SHP77 (cell line): ENCODE measurements around the gene DNAJC25.

Source experiments
- DNase-seq, 2 experiments: peaks; one replicate each; lab custom pipeline; 2025; lab: John Stamatoyannopoulos, UW

The DNAJC25 gene

GRCh38 chr9:111627260-111627963 lies 3.7 kb upstream of the DNAJC25 start:
- DNase-seq: peak; percentile 1 to 17

- DNase-seq: no peak
These were observed 2.7 kb upstream of the DNAJC25 start for GRCh38 chr9:111628411-111628810.

DNA sequence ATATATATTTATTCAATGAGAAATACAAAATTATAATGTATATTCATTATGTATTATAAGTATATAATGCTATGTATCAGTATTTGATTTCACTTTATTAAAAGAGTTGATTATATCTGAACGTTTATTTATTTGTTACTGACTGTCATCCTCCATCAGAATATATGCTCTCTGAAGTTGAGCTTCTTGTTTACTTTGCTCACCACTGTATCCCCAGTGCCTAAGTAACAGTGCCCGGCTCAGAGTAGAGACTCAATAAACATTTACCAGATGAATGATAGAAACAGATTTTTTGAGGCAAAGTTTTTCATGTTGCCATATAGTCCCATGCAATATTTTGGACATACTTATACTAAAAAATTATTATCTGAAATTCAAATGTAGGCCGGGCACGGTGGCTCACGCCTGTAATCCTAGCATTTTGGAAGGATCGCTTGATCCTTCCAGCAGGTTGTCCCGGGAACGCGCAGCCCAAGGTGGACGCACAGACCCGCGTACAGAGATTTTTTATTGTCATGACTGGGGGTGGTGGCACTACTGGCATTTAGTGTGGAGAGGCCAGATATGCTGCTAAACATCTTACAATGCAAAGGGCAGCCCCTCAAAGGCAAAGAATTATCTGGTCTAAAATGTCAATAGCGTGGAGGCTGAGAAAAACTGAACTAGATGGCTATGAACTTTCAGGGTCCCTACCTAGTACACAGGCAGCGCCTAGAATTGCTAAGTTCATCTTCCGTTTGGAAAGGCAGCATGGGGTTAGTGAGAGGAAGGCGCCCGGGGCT lies 761 bp upstream of the DNAJC25 start:
- DNase-seq: no peak

DNA sequence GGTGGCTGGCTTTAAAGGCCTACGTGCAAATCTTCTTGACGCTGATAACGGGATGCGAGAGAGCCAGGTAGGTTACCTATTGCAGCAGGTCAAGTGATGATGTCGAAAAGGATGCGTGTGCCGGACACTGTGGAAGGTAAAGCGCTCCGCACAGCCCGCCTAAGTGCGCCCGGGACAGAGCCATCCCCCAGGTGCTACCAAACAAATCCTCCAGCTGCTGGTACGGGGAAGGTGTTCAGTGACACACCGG lies 245 bp upstream of the DNAJC25 start:
- no peak for DNase-seq

DNA sequence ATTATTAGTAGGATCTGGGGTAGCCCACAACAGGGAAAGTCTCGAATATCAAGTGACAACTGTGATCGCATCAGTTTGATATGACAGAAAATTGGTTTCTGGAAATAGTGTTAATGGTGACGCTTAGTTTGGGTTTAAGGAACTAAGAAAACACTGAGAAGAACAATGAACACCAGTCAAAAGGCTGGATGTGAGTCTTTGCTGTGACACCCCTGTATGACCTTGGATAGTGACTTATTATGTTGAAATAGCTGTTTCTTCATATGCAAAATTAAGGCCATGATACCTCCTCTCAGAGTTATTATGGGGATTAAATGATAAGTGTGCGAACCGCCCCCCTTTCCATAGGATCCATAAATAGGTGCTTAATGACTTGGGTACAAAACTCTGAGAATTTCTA lies 926 bp downstream of the DNAJC25 start:
- no peak for DNase-seq

- no peak for DNase-seq
These were observed 1.7 kb downstream of the DNAJC25 start for GRCh38 chr9:111632695-111633388.

GRCh38 chr9:111633389-111633736 lies 2.2 kb downstream of the DNAJC25 start:
- no peak for DNase-seq

DNA sequence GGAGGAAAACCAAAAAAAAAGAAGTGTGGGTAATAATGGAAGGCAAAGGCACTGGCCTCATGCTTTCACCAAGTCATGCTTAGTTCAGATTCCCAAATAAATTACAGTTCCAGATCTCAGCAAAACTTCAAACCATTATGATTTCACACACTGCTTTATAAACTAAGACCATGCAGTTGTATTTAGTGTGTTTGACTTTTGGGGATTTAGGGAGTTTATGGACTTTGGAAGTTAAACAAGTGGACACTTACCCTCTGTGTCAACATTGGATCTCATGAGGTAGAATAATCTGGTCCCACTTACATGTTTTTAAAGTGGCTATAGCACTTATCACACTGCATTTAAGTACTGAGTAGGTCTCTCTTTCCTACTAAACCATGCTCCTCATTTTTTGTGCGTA lies 3.7 kb downstream of the DNAJC25 start:
- DNase-seq: no peak

- DNase-seq: no peak
These were observed 6.4 kb downstream of the DNAJC25 start for GRCh38 chr9:111637421-111637950.

GRCh38 chr9:111644195-111644772 lies 13.2 kb downstream of the DNAJC25 start:
- no peak for DNase-seq

DNA sequence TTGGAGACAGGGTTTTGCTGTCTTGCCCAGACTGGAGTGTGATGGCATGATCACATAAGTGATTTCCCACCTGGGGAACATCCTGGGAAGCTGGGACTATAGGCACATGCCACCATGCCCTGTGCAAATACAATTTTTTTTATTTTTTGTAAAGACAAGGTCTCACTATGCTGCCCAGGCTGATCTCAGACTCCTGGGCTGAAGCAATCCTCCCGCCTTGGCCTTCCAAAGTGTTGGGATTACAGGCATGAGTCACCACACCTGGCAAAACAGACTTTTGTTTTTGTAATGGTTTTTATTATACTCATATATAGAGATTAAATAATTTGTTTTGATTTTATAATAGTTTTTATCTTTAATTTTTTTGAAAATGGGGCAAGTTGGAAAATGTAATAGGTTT lies 14.7 kb downstream of the DNAJC25 start:
- no peak for DNase-seq

DNA sequence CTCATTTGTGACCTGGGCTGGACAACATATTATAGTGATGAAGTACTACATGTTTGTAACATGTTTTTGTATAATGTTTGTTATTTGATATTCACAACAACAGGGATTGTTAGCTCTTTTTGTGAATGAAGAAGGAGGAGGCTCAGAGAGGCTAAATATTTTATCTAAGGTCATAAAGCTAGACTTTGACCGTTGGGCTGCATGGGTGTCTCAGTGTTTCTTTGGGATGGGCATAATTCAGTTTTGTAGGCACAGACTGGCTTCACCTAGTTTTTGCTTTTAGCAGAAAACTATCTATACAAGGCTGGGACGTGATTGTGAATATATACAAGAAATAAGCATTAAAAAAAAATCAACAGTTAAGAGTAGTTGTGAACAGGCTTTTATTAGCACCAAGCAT lies 15.3 kb downstream of the DNAJC25 start:
- DNase-seq: no peak

- no peak for DNase-seq
These were observed 16.9 kb downstream of the DNAJC25 start for GRCh38 chr9:111648066-111648465.

DNA sequence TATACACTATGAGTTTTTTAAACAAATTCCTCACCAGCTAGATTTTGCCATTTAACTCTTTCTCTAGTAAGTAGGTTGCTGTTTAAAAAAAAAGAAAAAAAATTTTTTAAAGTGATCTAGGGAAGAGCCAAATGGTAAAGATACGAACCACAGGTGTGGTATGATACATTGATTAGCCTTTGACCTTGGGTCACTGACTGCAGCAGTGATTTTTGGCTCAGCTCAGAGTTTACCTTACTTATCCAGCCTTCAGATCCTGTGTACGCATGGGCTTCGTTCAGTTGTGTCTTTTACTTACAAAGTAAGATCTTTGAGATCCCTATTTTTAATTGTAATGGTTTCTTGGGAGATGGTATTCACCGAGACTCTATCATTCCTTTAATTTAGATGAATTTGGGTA lies 17.9 kb downstream of the DNAJC25 start:
- DNase-seq: no peak

GRCh38 chr9:111657051-111657450 lies 25.9 kb downstream of the DNAJC25 start:
- DNase-seq: no peak

- DNase-seq: no peak
These were observed 27.8 kb downstream of the DNAJC25 start for GRCh38 chr9:111658943-111659342.

DNA sequence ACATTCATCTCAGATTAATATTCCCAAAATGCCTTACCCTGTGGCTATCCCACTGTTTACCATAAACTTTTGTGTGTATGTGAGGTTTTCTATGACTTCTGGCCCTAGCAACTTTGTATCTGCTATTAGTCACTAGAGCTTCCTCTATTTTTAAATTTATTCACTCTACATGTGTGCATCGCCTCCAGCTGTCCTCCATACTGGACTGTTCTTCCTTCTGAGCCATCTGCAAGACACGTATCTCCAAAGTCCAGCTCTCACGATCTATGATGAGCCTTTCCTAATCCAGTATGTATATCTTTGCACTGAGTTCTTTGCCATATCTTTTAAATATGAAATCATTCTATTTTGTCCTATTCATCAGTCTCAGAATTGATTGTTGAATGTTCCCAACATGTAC lies 28.6 kb downstream of the DNAJC25 start:
- DNase-seq: no peak

DNA sequence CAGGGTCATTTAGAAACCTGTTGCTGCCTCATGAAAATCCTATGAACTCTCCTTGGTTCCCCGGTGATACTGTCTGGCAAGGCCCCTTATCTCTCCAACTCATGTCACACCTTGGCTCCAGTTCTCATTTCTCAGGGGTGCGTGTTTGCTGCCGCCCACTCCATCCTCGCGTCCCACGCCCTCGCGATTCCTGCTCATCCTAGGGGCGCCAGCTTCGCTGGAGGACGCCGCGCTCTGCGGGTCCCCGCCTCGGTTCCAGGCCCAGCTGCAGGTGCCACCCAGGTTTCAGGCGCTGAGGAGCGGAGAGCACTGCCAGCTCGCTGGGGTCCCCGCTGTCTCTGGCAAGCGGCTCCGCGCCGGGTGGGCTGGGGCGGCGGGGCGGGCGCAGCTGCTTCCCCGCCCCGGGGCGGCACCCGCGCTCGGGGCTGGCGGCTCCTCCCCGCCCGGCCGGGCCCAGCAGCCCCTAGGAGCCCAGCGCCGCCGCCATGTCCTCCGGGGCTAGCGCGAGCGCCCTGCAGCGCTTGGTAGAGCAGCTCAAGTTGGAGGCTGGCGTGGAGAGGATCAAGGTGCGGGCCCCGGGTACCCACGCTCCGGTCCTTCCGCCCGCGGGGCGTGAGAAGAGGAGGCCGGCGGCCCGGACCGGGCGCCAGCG lies 30.1 kb downstream of the DNAJC25 start, which contains the start of gene GNG10:
Gene GNG10, plus strand, starts transcription at position 456 of the 652 bp plus-strand sequence. Its CDS starts 30 bp downstream, at position 486.
- peak; percentile 14 to 56 for DNase-seq

DNA sequence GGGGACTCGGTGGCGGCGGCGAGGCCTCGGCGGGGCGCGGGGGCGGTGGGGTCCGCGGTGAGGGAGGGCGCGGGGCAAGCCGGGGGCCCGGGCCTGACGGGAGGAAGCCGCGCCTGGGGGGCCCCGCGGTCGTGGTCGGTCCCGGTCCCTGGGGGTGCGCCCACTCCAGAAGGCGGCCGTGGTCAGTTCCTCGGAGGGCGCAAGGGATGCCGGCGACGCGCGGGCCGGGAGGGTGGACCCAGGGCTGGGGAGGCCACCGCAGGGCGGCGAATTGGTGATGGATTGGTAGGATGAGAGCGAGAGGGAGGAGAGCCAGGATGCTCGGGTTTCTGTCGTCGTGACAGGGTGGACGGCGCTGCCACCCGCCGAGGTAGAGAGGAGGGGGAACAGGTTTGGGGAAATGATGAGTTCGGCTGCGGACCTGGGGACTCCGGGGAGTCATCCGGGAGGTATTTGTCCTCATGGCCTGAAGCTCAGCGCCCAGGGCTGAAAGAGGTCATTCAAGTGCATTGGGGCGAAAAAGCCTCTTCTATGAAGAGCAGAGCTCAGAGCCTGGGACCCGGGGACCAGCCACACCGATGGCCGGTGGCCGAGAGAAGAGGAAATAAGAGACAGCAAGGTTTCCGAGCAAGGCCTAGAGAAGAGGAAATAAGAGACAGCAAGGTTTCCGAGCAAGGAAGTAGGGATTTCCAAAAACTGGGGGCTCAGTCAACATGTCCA lies 30.8 kb downstream of the DNAJC25 start:
- DNase-seq: peak; percentile 31 to 48

DNA sequence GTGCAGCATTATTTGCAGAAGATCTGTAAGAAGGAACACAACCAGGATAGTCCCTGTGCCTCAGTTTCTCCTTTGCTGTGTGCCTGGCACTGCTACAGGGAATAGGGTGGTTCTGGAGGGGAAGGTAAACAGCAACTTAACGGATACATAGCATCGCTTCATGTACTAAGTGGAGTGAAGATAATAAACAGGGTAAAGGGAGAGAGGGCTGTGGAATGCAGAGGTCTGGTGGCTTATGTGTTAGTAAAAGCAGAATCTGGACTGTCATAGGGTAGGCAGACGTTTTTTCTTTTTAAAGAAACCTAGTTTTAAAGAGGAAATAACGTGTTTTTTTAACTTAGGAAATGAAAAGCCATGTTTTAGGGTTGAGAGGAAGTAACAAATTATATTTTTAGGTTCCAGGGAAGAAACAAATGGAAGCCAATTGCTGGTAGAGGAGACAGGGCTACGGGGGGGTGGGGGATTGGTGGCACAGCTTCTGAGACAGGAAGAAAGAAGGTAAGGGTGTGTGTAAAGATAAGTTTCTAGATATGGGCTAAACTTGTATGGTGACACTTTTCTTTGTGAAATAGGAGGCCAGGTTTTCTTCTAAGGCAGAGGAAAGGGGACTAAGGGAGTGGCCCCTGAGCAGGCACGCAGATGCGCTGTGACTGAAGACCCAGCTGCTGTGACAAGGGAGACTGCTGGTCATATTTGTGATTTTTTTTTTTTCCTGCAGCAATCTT lies 31.6 kb downstream of the DNAJC25 start:
- no peak for DNase-seq
